ENCODE results near the gene MICOS13.

- no peak for TF ChIP-seq EP300 (IDR thresholded peaks at IDR 0.05)
- TF ChIP-seq CTCF (IDR thresholded peaks at IDR 0.05): no peak
- no peak for TF ChIP-seq POLR2A (IDR thresholded peaks at IDR 0.05)
- no peak for TF ChIP-seq POLR2AphosphoS5 (IDR thresholded peaks at IDR 0.05)
Measured at GRCh38 chr19:5651361-5651760, 29.0 kb downstream of the MICOS13 start.

Data from suprapubic skin (tissue), 4 donors.